MM.1S (cell line): ENCODE results near the gene CSRP2.
A peak's percentile ranks its signal among the peaks of the same experiment; 100 is the strongest.

ENCODE experiments used
- DNase-seq: peaks from one replicate; pipeline ENCODE4 v3.0.0-alpha.2; 2015
- H2AFZ ChIP-seq: fragments of 300-600 bp; sonication (generic); 2 replicates; pipeline ENCODE4 v1.6.0; 2016; ENCODE audit warnings: antibody characterized with exemption, low read length
- H3F3A ChIP-seq: fragments of 300-600 bp; sonication (generic); 2 replicates; pipeline ENCODE4 v1.6.1; 2016; ENCODE audit warnings: mild to moderate bottlenecking, antibody characterized with exemption, low read length, moderate library complexity, mixed read lengths; ENCODE audit not compliant: insufficient read depth
- H3K27ac ChIP-seq: fragments of 300-600 bp; sonication (generic); 2 replicates; pipeline ENCODE4 v1.5.1; 2016; ENCODE audit warnings: mild to moderate bottlenecking, low read length
- H3K27me3 ChIP-seq: fragments of 300-600 bp; sonication (generic); replicated peaks from 2 replicates; pipeline ENCODE4 v1.6.0; 2016; ENCODE audit warnings: low read length; ENCODE audit not compliant: insufficient read depth
- H3K36me3 ChIP-seq: fragments of 300-600 bp; sonication (generic); replicated peaks from 2 replicates; pipeline ENCODE4 v1.6.1; 2016; ENCODE audit warnings: mild to moderate bottlenecking, low read length, mixed read lengths; ENCODE audit not compliant: insufficient read depth
- H3K4me1 ChIP-seq: fragments of 300-600 bp; sonication (generic); 2 replicates; pipeline ENCODE4 v1.6.1; 2016; ENCODE audit warnings: low read length, mixed read lengths
- H3K4me2 ChIP-seq: fragments of 300-600 bp; sonication (generic); 2 replicates; pipeline ENCODE4 v1.6.0; 2016; ENCODE audit warnings: low read depth, low read length
- H3K4me3 ChIP-seq: fragments of 300-600 bp; sonication (generic); 2 replicates; pipeline ENCODE4 v1.5.1; 2016; ENCODE audit warnings: low read length, mixed read lengths
- H3K79me2 ChIP-seq: fragments of 300-600 bp; sonication (generic); 2 replicates; pipeline ENCODE4 v1.6.1; 2016; ENCODE audit warnings: mixed run types, low read length, mixed read lengths
- H3K9ac ChIP-seq: fragments of 300-600 bp; sonication (generic); 2 replicates; pipeline ENCODE4 v1.6.1; 2016; ENCODE audit warnings: low read length, mixed read lengths
- H3K9me2 ChIP-seq: fragments of 300-600 bp; sonication (generic); replicated peaks from 2 replicates; pipeline ENCODE4 v1.6.1; 2016; ENCODE audit warnings: mild to moderate bottlenecking, low read length, mixed read lengths; ENCODE audit not compliant: insufficient read depth
- H3K9me3 ChIP-seq: fragments of 300-600 bp; sonication (generic); replicated peaks from 2 replicates; pipeline ENCODE4 v1.6.1; 2016; ENCODE audit warnings: mild to moderate bottlenecking, low read length, mixed read lengths; ENCODE audit not compliant: insufficient read depth
- H4K20me1 ChIP-seq: fragments of 300-600 bp; sonication (generic); 2 replicates; pipeline ENCODE4 v1.6.1; 2016; ENCODE audit warnings: mild to moderate bottlenecking, low read length, moderate library complexity, mixed read lengths; ENCODE audit not compliant: insufficient read depth
- CTCF ChIP-seq: fragments of 300-600 bp; sonication (generic); IDR thresholded peaks from 2 replicates; pipeline ENCODE4 v1.5.1; 2016; ENCODE audit warnings: antibody characterized with exemption, low read length, mixed read lengths
- EZH2 ChIP-seq: fragments of 300-600 bp; sonication (generic); optimal IDR thresholded peaks from 2 replicates; pipeline ENCODE3; 2017; ENCODE audit warnings: low read depth, mild to moderate bottlenecking, antibody characterized with exemption, low read length, mixed read lengths
- EZH2phosphoT487 ChIP-seq: fragments of 300-600 bp; sonication (generic); IDR thresholded peaks from 2 replicates; pipeline ENCODE4 v1.6.1; 2018; ENCODE audit warnings: antibody characterized with exemption, low read length

Gene CSRP2

GRCh38 chr12:76866726-76867125 lies 12.1 kb downstream of the CSRP2 start:
- TF ChIP-seq EZH2phosphoT487 (no peak), EZH2 (no peak), CTCF (no peak)
- H3K9me3 ChIP-seq, result no peaks in the 10 kb centered on the region
- H3K27ac ChIP-seq, result no peak overlapping the region
- H3K9ac ChIP-seq, result no peak overlapping the region
- no peaks in the 10 kb centered on the region for H3F3A ChIP-seq
- no peak overlapping the region for H3K4me2 ChIP-seq
- no peaks in the 10 kb centered on the region for H3K27me3 ChIP-seq
- DNase-seq, result no peak
- no peaks in the 10 kb centered on the region for H4K20me1 ChIP-seq
- no peaks in the 10 kb centered on the region for H3K36me3 ChIP-seq
- H2AFZ ChIP-seq, result no peak overlapping the region
- no peak overlapping the region for H3K4me3 ChIP-seq
- no peaks in the 10 kb centered on the region for H3K79me2 ChIP-seq
- no peaks in the 10 kb centered on the region for H3K9me2 ChIP-seq
- H3K4me1 ChIP-seq, result peaks cover 21% of the 10 kb centered on the region; the same call in 1 of the 2 replicates

- no peaks in the 10 kb centered on the region for H3K36me3 ChIP-seq
- no peak overlapping the region for H3K27ac ChIP-seq
- no peak overlapping the region for H3K9ac ChIP-seq
- H3K9me3 ChIP-seq, result no peaks in the 10 kb centered on the region
- peaks cover 21% of the 10 kb centered on the region; the same call in 1 of the 2 replicates for H3K4me1 ChIP-seq
- H3F3A ChIP-seq, result no peaks in the 10 kb centered on the region
- H3K9me2 ChIP-seq, result no peaks in the 10 kb centered on the region
- no peak overlapping the region for H2AFZ ChIP-seq
- no peak overlapping the region for H3K4me2 ChIP-seq
- no peaks in the 10 kb centered on the region for H4K20me1 ChIP-seq
- TF ChIP-seq EZH2 (no peak), CTCF (no peak), EZH2phosphoT487 (no peak)
- no peak overlapping the region for H3K4me3 ChIP-seq
- H3K27me3 ChIP-seq, result no peaks in the 10 kb centered on the region
- no peaks in the 10 kb centered on the region for H3K79me2 ChIP-seq
- no peak for DNase-seq
Observed at GRCh38 chr12:76866151-76866567, 12.7 kb downstream of the CSRP2 start.

DNA sequence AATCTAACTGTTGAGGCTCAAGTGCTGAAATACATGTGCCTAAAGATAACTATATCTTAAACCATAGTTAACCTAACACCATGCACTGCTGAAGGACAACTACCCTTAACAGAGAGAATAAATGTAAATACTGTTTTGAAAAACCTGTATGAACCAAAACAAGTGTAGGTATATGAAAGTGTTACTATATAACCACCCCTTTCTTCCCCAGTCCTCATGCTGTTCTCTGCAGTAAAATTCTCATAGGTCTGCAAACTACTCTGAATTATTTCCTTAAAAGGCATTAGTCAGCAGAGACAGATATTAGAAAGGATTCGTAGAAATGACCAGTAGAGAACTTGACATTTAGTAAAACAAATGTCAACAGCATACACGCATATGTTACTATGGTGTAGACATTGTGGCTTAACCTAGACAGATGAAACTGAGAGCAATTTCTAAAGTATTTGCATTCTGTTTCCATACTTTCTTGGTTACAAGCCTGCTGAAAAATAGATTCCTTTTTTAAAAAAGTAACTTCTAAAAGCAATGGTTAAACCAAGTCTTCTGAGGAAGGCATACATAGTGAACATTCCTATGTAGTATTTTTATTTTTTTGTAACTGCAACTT lies 13.9 kb downstream of the CSRP2 start:
- Histone ChIP-seq H3F3A (no peaks in the 10 kb centered on the region), H3K79me2 (no peaks in the 10 kb centered on the region), H3K27me3 (no peaks in the 10 kb centered on the region), H3K36me3 (no peaks in the 10 kb centered on the region), H3K27ac (no peak overlapping the region; the same call in 1 of the 2 replicates), H3K4me3 (no peak overlapping the region), H4K20me1 (no peaks in the 10 kb centered on the region), H3K9me2 (no peaks in the 10 kb centered on the region), H3K9me3 (no peaks in the 10 kb centered on the region), H3K9ac (no peak overlapping the region), H3K4me1 (peaks cover 21% of the 10 kb centered on the region; the same call in 1 of the 2 replicates), H3K4me2 (peak overlapping the region; percentile 22), H2AFZ (no peak overlapping the region)
- TF ChIP-seq CTCF (no peak), EZH2phosphoT487 (no peak), EZH2 (no peak)
- DNase-seq, result peak; percentile 51
